ENCODE measurements around the gene LORICRIN.
"Not testable (repeated sequence)": the region's sequence is repeated elsewhere in the genome, so short reads cannot be mapped to it uniquely, and the experiment has no call there.

Gene LORICRIN, protein sequence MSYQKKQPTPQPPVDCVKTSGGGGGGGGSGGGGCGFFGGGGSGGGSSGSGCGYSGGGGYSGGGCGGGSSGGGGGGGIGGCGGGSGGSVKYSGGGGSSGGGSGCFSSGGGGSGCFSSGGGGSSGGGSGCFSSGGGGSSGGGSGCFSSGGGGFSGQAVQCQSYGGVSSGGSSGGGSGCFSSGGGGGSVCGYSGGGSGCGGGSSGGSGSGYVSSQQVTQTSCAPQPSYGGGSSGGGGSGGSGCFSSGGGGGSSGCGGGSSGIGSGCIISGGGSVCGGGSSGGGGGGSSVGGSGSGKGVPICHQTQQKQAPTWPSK

DNA sequence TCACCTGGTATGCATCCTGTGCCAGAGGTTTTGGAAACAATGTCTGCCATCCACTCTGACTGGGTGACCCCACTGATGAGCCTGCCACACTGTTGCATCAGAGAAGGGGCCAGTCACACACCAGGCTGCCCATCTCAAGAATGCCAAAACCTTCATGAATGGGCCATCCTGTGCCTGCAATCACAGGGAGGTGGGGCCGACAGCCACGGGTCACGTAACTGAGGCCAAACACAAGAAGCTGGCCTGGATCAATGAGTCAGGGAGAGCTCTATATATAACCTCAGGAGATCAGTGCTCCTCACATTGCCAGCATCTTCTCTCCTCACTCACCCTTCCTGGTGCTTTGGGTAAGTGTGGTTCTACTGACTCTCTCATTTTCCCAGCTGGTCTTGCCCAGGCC lies at the start of gene LORICRIN:
Gene LORICRIN (plus strand): TSS at position 301 of the 400 bp plus-strand sequence. CDS start 1,263 bp downstream, outside the sequence.
- no peak for DNase-seq (ENCODE audit: low spot score)

DNA sequence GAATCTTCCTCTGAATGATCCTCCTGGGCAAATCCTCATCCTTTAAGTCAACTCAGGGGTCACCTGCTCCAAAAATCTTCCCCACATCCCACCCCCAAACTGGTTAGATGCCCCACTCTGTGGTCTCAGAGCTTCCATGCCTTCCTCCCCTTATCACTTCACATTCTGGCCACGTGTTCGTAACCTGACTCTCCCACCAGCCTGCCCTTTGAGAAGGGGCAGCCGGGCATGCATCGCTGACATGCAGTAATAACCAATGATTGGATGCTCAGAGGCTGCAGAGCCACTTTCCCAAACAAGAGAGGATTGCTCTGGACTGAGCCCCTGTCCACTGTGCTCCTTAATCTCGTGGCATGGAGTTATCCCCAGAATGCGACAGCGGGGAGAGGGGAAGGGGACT lies 49.3 kb upstream of the LORICRIN start:
- no peak for DNase-seq (ENCODE audit: low spot score)

DNA sequence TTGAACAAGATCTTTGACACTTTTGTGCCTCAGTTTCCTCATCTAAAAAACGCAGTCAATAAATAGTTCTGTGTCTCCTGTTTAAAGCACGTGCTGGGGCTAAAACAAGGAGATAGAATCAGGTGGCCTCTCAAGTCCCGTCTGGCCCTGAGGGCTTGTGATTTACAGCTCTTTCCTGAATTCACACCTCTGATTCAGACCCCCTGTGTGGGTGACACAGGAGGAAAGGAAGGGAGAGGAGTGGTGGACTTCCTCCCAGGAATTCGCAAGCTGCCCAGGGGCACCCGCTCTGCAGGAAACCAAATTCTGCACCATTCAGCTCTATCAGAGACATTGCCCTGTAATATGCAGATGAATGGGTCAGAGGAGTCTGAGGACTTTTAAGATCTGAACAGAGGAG lies 47.3 kb upstream of the LORICRIN start:
- no peak for DNase-seq (ENCODE audit: low spot score)

DNA sequence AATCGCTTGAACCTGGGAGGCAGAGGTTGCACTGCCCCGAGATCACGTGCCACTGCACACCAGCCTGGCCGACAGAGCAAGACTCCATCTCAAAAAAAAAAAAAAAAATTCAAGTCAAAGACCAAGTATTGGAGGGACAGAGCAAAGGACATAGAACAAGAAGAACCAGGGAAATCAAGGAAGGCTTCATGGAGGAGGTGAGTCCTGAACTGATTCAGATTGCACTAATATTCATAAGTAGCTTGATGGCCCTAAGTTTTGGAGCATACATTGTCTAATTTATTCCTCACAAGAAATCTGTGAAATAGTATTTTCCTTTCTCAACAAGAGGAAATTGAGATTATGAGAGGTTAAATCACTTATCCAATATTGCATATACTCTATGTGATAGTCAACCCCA lies 46.0 kb upstream of the LORICRIN start:
- no peak for DNase-seq (ENCODE audit: low spot score)

DNA sequence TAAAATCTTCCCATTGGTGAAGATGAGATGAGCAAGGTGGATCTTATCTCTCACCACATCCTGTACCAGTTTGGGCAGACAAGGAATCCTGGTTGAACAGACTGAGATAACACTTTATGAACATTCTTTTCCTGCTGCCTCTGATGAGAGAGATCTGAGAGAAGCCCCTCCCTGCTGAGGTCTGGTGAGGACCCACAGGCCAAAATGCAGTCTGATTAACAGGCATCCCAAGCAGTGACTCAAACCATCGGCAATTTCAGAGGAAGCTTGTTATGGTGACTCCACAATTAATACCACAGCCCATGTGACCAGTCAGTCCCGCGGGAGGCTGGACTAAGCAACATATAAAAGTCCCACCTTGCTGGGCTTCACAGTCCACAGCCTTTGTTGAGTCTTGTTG lies 42.3 kb upstream of the LORICRIN start, which contains the start of gene PRR9:
Gene PRR9 (plus strand): TSS at position 373 of the 400 bp plus-strand sequence. CDS start 561 bp downstream, outside the sequence.
- DNase-seq (ENCODE audit: low spot score) = peak; percentile 14

DNA sequence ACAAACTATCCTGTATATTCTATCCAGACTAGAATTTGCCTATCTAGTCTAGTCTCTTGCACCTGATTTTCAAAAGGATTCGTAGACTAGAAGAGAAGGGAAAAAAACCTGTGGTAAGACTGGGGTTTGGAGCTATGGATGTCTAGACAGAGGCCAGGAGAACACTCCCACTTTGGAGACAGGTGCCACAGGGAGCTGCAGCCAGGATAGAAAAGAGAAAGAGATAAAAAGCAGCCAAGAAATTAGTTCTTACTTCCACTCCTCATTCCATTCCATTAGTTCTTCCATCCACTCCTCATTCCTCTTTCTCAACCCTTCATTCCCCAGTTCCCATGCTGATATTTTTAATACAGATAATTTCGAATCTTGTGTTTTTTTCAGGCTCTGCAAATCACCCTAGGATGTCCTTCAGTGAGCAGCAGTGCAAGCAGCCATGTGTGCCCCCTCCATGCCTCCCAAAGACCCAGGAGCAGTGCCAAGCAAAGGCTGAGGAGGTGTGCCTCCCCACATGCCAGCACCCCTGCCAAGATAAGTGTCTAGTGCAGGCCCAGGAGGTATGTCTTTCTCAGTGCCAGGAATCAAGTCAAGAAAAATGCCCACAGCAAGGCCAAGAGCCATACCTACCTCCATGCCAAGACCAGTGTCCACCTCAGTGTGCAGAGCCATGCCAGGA lies 41.6 kb upstream of the LORICRIN start:
- no peak for DNase-seq (ENCODE audit: low spot score)

DNA sequence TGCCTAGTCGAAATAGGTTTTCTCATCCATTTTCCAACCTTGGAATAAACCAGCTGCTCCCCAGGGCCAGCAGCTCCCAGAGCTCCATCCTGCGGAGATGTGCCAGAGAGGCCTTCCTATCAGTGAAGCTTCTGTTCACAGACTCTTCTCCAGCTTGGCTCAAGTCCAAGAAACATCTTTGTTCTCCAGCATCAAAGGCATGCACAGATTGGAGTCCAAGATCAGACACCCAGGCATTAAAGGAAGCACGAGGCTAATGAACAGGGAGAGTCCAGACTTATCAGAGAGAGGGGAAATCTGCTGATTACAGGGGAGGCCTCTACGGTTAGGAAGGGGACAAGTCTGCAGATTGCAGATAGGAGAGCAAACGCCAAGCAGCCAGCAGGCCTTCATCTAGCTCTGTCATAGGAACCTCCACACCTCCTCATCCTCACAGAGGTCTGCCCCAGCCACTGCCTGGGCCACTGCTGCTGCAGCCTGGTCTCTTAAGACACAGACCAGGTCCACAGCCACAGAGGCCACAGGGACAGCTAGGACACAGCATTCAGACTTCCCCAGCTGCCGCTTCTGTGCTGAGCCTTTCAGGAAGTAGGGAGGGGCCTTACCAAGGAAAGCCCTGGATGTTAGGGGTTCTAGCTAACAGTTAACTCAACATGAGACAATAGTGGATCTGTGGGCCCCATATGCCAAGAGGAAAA lies 38.7 kb upstream of the LORICRIN start:
- DNase-seq (ENCODE audit: low spot score) = no peak

DNA sequence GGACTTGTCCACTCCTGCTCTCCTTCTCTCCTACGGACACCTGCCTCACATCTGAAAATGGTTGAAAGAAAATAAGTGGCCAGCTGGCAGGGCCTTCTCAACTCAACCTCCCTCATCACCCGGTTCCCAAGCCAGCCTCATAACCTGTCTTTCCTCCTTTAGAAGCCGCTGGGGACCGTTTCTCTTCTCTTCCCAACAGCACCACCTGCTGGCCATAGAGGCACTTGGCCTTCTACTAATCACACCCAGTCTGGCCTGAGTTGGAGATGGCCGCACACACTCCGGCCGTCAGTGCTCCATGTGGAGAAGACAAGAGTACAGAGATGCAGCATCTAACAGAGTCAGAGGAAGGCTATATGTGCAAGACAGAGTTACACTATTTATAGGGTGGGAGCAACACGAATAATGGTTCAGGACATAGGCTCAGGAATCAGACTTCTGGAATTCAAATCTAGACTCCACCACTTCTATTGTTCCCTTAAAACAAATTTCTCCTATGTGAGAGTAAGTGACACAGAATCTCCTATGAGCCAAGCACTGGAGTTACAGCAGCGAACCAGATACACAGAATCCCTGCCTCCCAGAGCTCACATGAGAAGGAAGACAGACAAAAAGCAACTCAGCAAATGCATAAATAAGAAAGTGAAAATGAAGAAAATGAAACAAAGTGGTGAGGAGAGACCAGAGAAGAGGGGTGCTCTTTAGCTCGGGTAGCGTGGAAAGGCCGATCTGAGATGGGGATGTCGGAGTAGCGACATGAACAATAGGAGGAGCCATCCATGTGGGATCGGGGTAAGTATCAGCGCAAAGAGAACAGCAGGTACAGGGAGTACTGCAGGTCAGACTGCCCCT lies 36.2 kb upstream of the LORICRIN start:
- peak; percentile 44 for DNase-seq (ENCODE audit: low spot score)

DNA sequence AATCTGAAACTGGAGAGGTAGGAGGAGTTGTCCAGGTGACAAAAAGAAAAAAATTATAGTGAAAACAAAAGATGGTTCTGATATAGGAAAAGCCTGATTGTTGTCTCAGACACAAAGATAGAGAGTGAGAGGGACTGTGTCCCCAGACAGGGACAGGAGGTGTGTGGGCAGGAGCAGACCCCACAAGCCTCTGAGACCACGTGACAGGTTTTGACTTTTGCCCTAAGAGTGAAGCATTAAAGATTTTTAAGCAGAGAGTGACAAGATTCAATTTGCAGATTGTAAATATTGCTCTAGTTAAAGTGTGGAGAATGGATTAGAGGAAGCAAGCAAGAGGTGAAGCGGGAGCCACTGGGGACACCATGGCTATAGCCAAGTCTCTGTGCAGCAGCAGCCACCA lies 31.7 kb upstream of the LORICRIN start:
- no peak for DNase-seq (ENCODE audit: low spot score)

DNA sequence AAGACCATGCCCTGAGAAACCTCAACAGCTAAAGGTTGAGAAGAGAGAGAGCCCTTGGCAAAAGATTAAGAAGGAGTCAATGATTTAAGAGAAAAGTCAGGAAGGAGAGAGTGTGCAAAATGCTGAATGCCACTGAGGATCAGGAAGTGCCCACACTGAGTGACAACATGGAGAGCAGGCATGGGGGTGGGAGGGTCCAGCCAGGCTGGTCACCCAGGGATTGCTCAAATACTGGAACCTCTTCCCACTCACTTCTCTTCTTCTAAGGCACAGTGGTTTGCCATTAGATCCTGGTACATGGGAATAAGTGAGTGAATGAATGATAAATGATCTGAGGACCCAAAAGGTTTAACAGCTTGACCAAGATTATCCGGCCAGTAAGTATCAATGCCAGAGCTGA lies 31.0 kb upstream of the LORICRIN start:
- DNase-seq (ENCODE audit: low spot score) = no peak

DNA sequence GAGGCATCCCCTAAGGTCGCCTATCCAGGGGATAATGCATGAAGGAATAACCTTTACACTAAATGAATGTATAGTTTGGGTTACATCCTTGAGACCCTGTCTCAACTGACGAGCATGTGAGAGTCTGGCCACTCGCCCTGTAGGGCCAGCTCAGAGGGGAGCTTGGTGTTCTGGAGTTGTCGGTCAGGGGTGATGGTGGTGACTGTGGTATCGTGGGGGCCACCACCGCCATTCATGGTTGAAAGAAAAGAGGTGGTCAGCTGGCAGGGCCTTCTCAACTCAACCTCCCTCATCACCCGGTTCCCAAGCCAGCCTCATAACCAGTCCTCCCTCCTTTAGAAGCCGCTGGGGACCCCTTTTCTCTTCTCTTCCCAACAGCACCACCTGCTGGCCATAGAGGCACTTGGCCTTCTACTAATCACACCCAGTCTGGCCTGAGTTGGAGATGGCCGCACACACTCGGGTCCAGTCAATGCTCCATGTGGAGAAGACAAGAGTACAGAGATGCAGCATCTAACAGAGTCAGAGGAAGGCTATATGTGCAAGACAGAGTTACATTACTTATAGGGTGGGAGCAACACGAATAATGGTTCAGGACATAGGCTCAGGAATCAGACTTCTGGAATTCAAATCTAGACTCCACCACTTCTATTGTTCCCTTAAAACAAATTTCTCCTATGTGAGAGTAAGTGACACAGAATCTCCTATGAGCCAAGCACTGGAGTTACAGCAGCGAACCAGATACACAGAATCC lies 30.2 kb upstream of the LORICRIN start:
- not testable (repeated sequence) for DNase-seq (ENCODE audit: low spot score)

DNA sequence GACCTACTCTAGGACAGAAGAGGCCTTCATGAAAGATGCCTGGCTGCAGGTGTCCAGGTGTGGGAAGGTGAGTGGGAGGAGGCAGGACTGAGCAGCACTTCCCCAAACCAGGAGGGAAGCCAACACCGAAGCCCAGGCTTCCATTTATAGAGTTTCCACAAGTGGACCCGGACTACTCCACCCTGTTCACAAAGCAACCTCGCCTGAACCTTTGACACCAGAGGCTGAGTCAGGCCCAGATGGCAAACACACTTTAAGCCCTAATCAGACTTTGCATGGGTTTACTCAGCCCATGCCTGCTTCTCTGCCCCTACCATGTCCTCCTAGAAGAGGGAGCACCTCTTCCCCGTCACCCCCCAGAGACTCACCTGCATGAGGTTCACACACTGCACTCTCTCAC lies 28.1 kb upstream of the LORICRIN start:
- DNase-seq (ENCODE audit: low spot score) = no peak

DNA sequence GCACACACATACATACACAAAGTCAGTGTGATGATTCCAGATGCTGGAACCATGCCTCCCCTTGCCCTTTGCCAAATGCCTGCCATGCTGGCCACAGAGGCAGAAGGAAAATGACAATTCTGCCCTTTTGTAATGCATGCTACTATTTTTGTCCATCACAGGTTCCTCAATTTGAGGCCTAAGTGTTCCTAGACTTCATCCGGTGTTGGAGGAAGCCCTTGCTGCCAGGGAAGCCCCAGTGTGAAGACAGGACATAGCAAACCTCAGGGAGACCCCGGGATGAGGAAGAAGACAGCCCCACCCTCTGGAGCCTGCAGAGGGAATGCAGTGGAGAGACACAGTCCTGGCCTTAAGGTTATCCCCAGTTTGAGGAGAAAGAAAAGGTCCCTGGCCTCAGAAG lies 27.7 kb upstream of the LORICRIN start:
- DNase-seq (ENCODE audit: low spot score) = no peak

DNA sequence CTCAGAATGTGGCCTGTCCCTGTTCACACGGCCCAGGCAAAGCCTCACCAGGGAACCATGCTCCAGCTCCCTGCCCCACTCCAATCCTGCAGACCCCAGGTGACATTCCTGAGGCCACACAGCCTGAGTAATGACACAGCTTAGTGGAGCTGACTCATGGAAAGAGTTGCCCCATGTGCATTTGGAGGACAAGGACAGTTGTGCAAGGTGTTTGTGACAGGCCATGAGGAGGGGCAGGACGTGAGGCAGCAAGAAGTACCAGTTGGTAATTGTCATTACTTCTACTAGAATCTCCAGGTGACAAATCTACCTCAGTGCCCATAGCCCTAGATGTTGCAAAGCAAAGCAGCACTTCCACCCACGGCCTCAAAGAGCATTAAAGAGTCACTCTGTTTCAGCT lies 26.9 kb upstream of the LORICRIN start:
- DNase-seq (ENCODE audit: low spot score) = no peak

DNA sequence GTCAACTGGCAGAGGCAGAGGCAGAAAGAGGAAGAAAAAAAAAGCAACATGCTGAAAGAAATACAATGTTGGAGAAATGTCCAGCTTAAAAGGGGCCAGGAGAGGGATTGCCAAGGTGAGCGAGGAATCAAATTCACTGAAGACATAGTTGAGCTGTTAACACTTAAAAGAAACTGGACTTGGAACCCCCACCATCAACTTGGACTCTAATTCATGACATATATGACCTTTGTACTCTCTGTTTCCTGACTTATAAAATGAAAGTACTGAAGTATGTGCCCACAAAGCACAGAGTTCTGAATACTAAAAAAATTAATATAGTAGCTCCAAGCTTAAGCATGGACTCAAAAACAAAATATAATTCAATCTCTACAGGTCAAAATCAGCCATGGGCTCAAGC lies 26.0 kb upstream of the LORICRIN start:
- DNase-seq (ENCODE audit: low spot score) = no peak

DNA sequence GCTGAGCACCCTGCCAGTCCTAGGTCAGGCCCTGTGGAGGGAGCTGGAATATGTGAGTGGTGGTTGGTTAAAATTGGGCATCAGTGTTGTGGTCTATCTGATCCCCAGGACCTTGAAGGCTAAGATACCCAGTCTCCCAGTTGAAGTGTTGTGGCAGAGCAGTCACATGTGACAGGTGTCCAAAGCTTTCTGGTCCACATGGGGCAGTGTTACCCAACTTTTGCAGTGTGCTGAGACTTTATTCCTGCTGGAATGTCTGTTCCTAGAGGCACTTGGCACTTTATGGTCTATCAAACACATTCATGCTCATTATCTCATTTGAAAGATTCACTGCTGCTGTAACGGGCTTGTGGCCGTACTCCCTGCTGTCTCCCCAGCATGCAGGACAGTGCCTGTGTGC lies 21.0 kb upstream of the LORICRIN start:
- peak; percentile 29 for DNase-seq (ENCODE audit: low spot score)

DNA sequence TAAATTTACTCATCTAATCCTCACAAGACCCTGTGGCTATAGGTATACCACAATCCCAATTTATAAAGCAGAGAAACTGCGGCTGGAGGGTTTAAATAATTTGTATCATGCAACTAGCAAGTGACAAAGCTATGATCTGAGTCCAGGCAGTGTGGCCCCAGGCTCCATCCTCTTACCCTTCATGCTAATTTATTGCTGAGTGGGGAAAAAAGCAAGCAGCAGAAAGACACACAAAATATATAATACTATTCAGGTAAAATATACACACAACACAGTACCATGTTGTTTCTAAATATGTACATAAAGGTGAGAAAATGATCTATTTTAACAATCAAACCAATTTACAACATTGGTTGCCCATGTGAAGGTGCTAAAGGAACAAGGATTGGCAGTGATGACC lies 17.3 kb upstream of the LORICRIN start:
- no peak for DNase-seq (ENCODE audit: low spot score)

DNA sequence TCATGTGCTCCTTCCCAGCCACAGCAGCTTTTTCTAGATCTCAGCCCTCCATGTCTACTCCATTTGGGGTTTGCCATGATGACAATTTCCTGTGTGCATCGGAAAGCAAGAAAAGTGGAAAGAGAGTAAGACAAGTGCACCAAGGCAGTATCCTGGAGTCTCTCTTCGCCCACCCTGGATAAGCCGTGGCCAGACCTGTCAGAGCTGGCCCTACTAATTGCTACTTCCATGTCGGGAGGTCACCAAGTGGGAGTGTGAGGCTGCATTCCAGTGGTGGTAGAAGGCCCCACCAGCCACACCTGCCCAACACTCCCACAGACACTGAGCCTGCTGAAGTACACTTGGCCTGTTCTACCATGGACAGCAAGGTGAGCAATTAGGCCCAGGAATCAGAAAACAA lies 14.0 kb upstream of the LORICRIN start:
- DNase-seq (ENCODE audit: low spot score) = no peak

DNA sequence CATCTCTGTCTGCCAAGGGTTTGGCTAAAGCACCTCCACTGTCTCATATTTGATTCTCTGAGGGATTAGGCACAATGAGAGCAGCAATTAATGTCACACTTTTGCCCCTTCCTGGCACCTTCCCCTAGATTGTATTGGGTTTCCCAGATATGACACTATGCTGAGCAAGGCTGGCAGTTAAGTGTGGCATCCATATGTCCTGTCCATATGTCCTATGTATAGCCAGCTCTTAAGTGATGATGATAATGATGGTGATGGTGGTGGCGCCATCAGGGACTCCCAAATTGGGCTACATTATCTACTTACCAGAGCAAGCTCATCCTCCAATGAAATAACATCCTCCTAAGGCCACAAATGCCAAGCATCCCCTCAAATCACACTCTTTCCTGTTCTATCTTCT lies 13.5 kb upstream of the LORICRIN start:
- no peak for DNase-seq (ENCODE audit: low spot score)

DNA sequence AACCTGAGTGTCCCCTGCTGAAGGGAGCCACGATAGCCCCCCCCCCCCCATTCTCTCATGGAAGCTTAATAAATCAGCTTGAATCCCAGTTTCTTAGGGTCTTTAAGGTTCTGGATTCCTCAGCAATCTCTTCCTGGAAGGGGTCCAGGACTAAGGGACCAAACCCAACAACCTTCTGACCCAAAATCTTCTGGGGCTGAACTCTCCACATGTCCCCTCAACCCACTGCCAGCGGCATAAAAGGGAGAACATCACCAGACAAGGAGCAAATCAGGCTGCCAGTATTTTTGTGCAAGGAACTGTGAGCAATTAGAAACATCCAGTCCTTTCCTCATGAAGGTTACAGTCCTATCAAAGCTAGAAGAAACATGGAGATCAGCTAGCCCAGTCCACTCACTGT lies 12.7 kb upstream of the LORICRIN start:
- DNase-seq (ENCODE audit: low spot score) = no peak

DNA sequence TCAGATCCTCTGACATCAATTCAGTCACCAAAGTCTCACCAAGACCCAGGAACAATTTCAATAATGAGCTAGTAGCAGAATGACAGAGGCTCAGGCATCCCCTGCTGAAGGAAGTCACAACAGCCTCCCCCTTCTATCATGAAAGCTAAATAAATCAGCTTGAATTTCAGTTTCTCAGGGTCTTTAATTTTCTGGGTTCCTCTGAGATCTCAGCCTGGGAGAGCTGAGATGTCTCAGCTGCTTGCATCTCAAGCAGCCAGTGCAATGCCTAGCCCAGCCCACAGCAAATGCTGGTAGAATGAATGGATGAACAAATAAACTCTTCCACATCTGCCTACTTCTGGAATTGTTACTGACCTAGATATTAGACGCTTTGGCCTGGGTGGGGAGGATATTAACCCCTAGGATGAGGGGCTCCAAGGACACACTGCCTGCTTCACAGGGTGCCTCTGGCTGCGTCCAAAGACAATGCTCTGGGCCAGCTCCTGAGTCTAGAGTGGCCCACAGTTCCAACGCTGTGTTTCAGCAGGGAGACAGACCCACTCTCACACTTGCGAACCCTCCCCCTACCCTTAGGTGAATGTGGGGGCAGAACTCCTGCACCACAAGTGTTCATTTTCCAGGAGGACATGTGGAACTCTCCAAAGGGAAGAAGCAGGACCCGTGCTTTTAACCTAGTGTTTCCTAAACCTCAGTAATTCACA lies 11.2 kb upstream of the LORICRIN start:
- DNase-seq (ENCODE audit: low spot score) = no peak

Data from RKO (cell line).